ENCODE measurements around the gene RPTOR. TPM values are rescaled to one million over a fixed set of nuclear protein-coding genes. Genes with fewer than 3 reads are reported as not detected.

Gene RPTOR
- total and polyA plus RNA-seq, 4 donors = 12.4 to 46.1 (median 29.7) TPM

DNA sequence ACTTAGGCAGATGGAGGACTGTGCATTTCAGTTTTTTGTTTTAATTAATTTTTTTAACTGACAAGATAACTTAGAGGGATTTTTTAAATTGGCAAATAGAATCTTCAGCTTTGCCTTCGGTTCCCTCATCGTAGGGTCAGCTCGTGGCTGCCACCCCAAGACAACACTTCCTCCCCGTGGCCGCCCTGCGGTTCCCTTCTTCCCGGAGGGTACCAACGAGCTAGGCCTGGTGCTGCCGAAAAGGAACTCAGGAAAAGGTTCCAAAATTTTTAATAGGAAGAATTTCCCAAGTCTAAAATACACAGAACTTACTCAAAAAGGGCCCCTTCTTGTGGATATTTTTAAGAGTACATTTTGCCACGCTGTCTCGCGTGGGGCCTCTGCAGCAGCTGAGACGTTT lies 236.6 kb downstream of the RPTOR start:
- Histone ChIP-seq H3K36me3 (ENCODE audit: control insufficient read depth in 4 of 4, insufficient read depth in 4 of 4, low read length in 4 of 4) (no peaks in the 10 kb centered on the region), H3K27me3 (ENCODE audit: control insufficient read depth in 3 of 3, insufficient read depth in 3 of 3, low read length in 2 of 3) (no peaks in the 10 kb centered on the region), H3K9me3 (ENCODE audit: control insufficient read depth in 4 of 4, insufficient read depth in 3 of 4, low read length in 3 of 4) (no peaks in the 10 kb centered on the region), H3K4me3 (no peak overlapping the region), H3K27ac (ENCODE audit: low read depth in 1 of 2, low read length in 1 of 2) (no peak overlapping the region), H3K4me1 (ENCODE audit: control insufficient read depth in 5 of 5, insufficient read depth in 5 of 5, low read length in 5 of 5) (peaks cover 0 to 52% (median 42%) of the 10 kb centered on the region in 5 donors), H3K9ac (ENCODE audit: insufficient read depth in 1 of 2, low read length in 2 of 2) (no peak overlapping the region)
- TF ChIP-seq, protein P1, sequence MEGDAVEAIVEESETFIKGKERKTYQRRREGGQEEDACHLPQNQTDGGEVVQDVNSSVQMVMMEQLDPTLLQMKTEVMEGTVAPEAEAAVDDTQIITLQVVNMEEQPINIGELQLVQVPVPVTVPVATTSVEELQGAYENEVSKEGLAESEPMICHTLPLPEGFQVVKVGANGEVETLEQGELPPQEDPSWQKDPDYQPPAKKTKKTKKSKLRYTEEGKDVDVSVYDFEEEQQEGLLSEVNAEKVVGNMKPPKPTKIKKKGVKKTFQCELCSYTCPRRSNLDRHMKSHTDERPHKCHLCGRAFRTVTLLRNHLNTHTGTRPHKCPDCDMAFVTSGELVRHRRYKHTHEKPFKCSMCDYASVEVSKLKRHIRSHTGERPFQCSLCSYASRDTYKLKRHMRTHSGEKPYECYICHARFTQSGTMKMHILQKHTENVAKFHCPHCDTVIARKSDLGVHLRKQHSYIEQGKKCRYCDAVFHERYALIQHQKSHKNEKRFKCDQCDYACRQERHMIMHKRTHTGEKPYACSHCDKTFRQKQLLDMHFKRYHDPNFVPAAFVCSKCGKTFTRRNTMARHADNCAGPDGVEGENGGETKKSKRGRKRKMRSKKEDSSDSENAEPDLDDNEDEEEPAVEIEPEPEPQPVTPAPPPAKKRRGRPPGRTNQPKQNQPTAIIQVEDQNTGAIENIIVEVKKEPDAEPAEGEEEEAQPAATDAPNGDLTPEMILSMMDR (IDR thresholded peaks at IDR 0.05; ENCODE audit: control extremely low read depth, extremely low read depth) = no peak
- no peak for ATAC-seq (ENCODE audit: insufficient read depth, low FRiP score)
- DNase-seq = no peak
- WGBS, 2 donors = 38 to 73% methylated on average over 13 of the region's 13 CpGs

DNA sequence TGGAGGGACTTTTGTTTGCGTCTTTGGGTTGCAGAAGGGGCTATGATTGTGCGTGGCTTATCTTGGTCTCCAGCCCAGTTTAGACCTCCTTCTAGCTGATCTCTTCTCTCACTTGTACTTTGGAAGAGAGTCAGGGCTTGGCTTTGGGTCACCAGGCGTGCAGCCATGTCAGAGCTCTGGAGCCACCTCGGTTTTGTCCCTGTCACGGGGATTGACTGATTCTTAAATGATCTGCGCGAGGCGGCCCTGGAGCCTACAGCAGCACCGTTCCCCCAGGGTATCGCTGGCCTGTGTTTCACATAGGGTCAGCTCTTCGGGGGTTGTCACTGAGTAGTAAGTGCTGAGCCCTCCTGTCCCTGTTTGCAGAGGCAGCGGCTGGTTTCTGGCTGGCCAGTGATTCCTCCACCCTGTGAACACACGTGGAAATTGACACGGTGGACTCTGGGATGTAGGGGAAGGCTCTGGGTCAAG lies 237.2 kb downstream of the RPTOR start:
- ATAC-seq (ENCODE audit: insufficient read depth, low FRiP score) = no peak
- 83 to 89% methylated on average over 14 of the region's 14 CpGs for WGBS, 2 donors
- no peak overlapping the region for H3K9ac ChIP-seq (ENCODE audit: insufficient read depth in 1 of 2, low read length in 2 of 2)

DNA sequence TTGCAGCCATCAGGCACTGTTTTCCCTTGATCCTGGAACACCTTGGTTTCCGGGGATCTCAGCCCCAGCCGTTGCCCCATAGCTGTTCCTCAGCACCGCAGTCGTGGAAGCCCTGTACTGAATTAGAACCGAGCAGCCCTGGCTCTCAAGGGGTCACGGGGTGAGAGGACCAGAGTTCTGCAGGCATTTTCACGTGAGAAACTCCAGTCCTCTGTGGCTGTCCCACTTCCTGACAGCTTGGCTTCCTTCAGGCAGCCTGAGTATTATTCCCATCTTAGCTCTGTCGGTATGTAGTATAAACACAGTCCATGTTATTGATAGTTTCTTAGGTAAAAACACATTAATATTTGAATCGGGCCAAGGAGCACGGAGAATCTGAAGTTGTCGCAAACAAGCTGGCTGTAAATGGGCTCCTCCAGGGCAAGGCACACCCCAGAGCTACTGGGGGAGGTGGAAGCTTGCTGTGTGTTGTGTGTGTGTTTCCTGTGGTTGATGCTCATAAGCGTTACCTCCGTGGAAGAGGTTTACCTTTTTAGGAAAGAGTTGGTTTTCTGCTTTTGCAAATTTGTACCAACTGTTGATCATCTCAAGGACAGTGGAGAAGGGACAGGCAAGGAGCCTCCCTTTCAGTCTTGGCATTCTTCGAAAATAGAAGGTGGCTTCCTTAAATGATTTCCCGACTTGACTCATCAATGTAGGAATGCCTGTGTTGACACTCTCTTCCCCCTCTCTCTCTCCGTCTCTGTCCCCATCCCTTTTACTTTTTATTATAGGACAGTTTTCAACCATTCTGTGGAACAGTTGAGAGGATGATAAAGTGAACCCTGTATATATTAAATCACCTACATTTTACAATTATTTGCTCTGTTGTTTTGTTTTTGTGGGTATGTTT lies 238.1 kb downstream of the RPTOR start:
- Histone ChIP-seq H3K4me1 (ENCODE audit: control insufficient read depth in 5 of 5, insufficient read depth in 5 of 5, low read length in 5 of 5) (peaks cover 0 to 52% (median 42%) of the 10 kb centered on the region in 5 donors), H3K27me3 (ENCODE audit: control insufficient read depth in 3 of 3, insufficient read depth in 3 of 3, low read length in 2 of 3) (no peaks in the 10 kb centered on the region), H3K36me3 (ENCODE audit: control insufficient read depth in 4 of 4, insufficient read depth in 4 of 4, low read length in 4 of 4) (no peaks in the 10 kb centered on the region), H3K9me3 (ENCODE audit: control insufficient read depth in 4 of 4, insufficient read depth in 3 of 4, low read length in 3 of 4) (no peaks in the 10 kb centered on the region), H3K27ac (ENCODE audit: low read depth in 1 of 2, low read length in 1 of 2) (peak overlapping the region in 1 of 2 donors; percentile 17), H3K9ac (ENCODE audit: insufficient read depth in 1 of 2, low read length in 2 of 2) (no peak overlapping the region), H3K4me3 (no peak overlapping the region)
- WGBS, 2 donors = 31 to 44% methylated on average over 16 of the region's 16 CpGs
- TF ChIP-seq, protein P1 (IDR thresholded peaks at IDR 0.05; ENCODE audit: control extremely low read depth, extremely low read depth) = no peak
- ATAC-seq (ENCODE audit: insufficient read depth, low FRiP score) = no peak
- DNase-seq = peak in 1 of 3 donors; percentile 27

More for the DNA sequence above, 237.2 kb downstream of the RPTOR start:
- TF ChIP-seq, protein P1 (IDR thresholded peaks at IDR 0.05; ENCODE audit: control extremely low read depth, extremely low read depth) = no peak
- Histone ChIP-seq H3K36me3 (ENCODE audit: control insufficient read depth in 4 of 4, insufficient read depth in 4 of 4, low read length in 4 of 4) (no peaks in the 10 kb centered on the region), H3K4me1 (ENCODE audit: control insufficient read depth in 5 of 5, insufficient read depth in 5 of 5, low read length in 5 of 5) (peaks cover 0 to 52% (median 42%) of the 10 kb centered on the region in 5 donors), H3K27ac (ENCODE audit: low read depth in 1 of 2, low read length in 1 of 2) (peak overlapping the region in 1 of 2 donors; percentile 26), H3K9me3 (ENCODE audit: control insufficient read depth in 4 of 4, insufficient read depth in 3 of 4, low read length in 3 of 4) (no peaks in the 10 kb centered on the region), H3K4me3 (no peak overlapping the region), H3K27me3 (ENCODE audit: control insufficient read depth in 3 of 3, insufficient read depth in 3 of 3, low read length in 2 of 3) (no peaks in the 10 kb centered on the region)
- DNase-seq = peak in 2 of 3 donors; percentile 51 to 60

Measured in lung (tissue), 12 donors.